ENCODE measurements around the gene COL6A3. TPM values are rescaled to one million over a fixed set of nuclear protein-coding genes. Genes with fewer than 3 reads are reported as not detected.

COL6A3 gene
- total and polyA plus RNA-seq, 2 donors (not counting 1 experiment from before 2014, with no cell fraction given): 0.01 to 0.10 TPM

- Histone ChIP-seq H3K9ac (ENCODE audit: low read length) (no peak overlapping the region), H3K27me3 (replicated peaks in 1 of 4; ENCODE audit: control extremely low read depth in 1 of 4, control insufficient read depth in 3 of 4, insufficient read depth in 4 of 4, low read length in 3 of 4) (no peaks in the 10 kb centered on the region), H4K20me1 (ENCODE audit: control insufficient read depth, insufficient read depth, low read length, poor library complexity, severe bottlenecking) (no peaks in the 10 kb centered on the region), H3K4me2 (replicated peaks; ENCODE audit: low read depth, low read length, poor library complexity, severe bottlenecking) (no peak overlapping the region), H3K4me3 (ENCODE audit: control extremely low read depth in 1 of 5, extremely low read depth in 1 of 5, insufficient read depth in 1 of 5, low read depth in 2 of 5, low read length in 4 of 5) (no peak overlapping the region), H3K9me3 (ENCODE audit: control extremely low read depth in 1 of 3, control insufficient read depth in 2 of 3, insufficient read depth in 1 of 3, low read length in 2 of 3) (no peaks in the 10 kb centered on the region), H3K27ac (ENCODE audit: low read length in 2 of 2) (no peak overlapping the region), H2AFZ (ENCODE audit: insufficient read depth, low read depth, low read length, poor library complexity, severe bottlenecking) (no peak overlapping the region), H3K79me2 (ENCODE audit: control insufficient read depth, insufficient read depth, low read length) (no peaks in the 10 kb centered on the region), H3K4me1 (ENCODE audit: control insufficient read depth in 2 of 2, insufficient read depth in 2 of 2, low read length in 2 of 2) (no peaks in the 10 kb centered on the region), H3K36me3 (replicated peaks in 1 of 2; ENCODE audit: control extremely low read depth in 1 of 2, control insufficient read depth in 1 of 2, extremely low read depth in 1 of 2, insufficient read depth in 2 of 2, low read length in 1 of 2) (no peaks in the 10 kb centered on the region)
- ATAC-seq (ENCODE audit: low read depth) (no peak), DNase-seq (no peak)
- intact Hi-C loops (cut with micrococcal nuclease): no loop called here
- TF ChIP-seq EZH2 (IDR thresholded peaks at IDR 0.05; ENCODE audit: borderline replicate concordance, insufficient read depth, low read depth, low read length, poor library complexity, severe bottlenecking): no peak
- TF ChIP-seq CTCF (IDR thresholded peaks at IDR 0.05): no peak
- no peaks in the 10 kb centered on the region for H3K4me1 Mint-ChIP-seq
- no peak overlapping the region for H3K4me3 Mint-ChIP-seq
- no peaks in the 10 kb centered on the region for H3K9me3 Mint-ChIP-seq (ENCODE audit: insufficient read depth)
- peaks cover 29% of the 10 kb centered on the region for H3K27me3 Mint-ChIP-seq
- H3K27ac Mint-ChIP-seq: no peak overlapping the region
- POLR2A ChIA-PET: no interaction called here
- CTCF ChIA-PET: no interaction called here
- 94% methylated on average over 6 of the region's 7 CpGs for WGBS (ENCODE audit: insufficient coverage)
These were observed 92.2 kb downstream of the COL6A3 start for GRCh38 chr2:237321746-237322145.

DNA sequence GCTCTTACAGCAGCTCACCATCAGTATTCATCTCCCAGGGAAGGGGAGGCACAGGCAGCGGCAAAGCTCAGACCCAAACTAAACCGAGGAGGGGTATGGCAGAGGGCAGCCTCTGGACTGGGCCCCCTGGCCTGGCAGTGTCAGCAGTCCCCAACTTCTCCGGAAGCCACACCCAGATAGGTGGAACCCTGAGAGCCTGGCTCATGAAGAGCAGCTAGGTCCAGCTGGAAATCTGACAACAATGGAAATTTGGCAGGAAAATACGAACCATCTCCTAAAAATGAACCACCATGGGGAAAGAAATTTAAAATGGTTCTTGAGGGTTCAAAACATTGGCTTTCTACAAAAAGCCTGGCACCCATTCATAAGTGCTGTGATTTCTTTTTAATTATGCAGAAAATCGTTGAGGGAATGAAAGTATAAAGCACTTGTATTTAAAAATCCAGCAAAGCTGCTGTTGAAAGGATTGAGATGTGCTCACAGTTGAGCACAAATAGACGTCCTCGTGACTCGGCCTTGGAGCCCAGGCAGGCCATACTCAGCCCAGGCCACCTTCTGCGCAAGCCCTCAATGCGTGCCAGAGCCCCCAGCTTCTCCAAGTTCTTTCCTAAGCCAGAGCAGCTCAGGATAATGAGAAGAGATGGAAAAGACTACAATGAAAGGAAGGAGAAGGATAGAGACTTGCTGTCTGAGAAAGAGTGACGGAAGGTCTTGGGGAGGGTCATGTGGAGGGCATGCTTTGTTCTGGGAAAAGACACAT lies 93.0 kb downstream of the COL6A3 start:
- Histone ChIP-seq H3K4me2 (replicated peaks; ENCODE audit: low read depth, low read length, poor library complexity, severe bottlenecking) (no peak overlapping the region), H3K4me3 (ENCODE audit: control extremely low read depth in 1 of 5, extremely low read depth in 1 of 5, insufficient read depth in 1 of 5, low read depth in 2 of 5, low read length in 4 of 5) (no peak overlapping the region), H3K36me3 (replicated peaks in 1 of 2; ENCODE audit: control extremely low read depth in 1 of 2, control insufficient read depth in 1 of 2, extremely low read depth in 1 of 2, insufficient read depth in 2 of 2, low read length in 1 of 2) (no peaks in the 10 kb centered on the region), H4K20me1 (ENCODE audit: control insufficient read depth, insufficient read depth, low read length, poor library complexity, severe bottlenecking) (no peaks in the 10 kb centered on the region), H3K9me3 (ENCODE audit: control extremely low read depth in 1 of 3, control insufficient read depth in 2 of 3, insufficient read depth in 1 of 3, low read length in 2 of 3) (no peaks in the 10 kb centered on the region), H2AFZ (ENCODE audit: insufficient read depth, low read depth, low read length, poor library complexity, severe bottlenecking) (no peak overlapping the region), H3K27ac (ENCODE audit: low read length in 2 of 2) (no peak overlapping the region), H3K27me3 (replicated peaks in 1 of 4; ENCODE audit: control extremely low read depth in 1 of 4, control insufficient read depth in 3 of 4, insufficient read depth in 4 of 4, low read length in 3 of 4) (no peaks in the 10 kb centered on the region), H3K4me1 (ENCODE audit: control insufficient read depth in 2 of 2, insufficient read depth in 2 of 2, low read length in 2 of 2) (no peaks in the 10 kb centered on the region), H3K79me2 (ENCODE audit: control insufficient read depth, insufficient read depth, low read length) (no peaks in the 10 kb centered on the region), H3K9ac (ENCODE audit: low read length) (no peak overlapping the region)
- Mint-ChIP-seq H3K9me3 (ENCODE audit: insufficient read depth) (no peaks in the 10 kb centered on the region), H3K27ac (no peak overlapping the region), H3K4me3 (no peak overlapping the region), H3K4me1 (no peaks in the 10 kb centered on the region), H3K27me3 (peaks cover 29% of the 10 kb centered on the region)
- ATAC-seq (ENCODE audit: low read depth): no peak
- no peak for DNase-seq
- TF ChIP-seq EZH2 (IDR thresholded peaks at IDR 0.05; ENCODE audit: borderline replicate concordance, insufficient read depth, low read depth, low read length, poor library complexity, severe bottlenecking): no peak
- TF ChIP-seq CTCF (IDR thresholded peaks at IDR 0.05): no peak
- CTCF ChIA-PET: no interaction called here
- intact Hi-C loops (cut with micrococcal nuclease): no loop called here
- WGBS (ENCODE audit: insufficient coverage): 90% methylated on average over 10 of the region's 11 CpGs
- POLR2A ChIA-PET: no interaction called here
